WTC11 (cell line): Measurements from ENCODE around the gene HS2ST1.

Experiments
- CTCF ChIP-seq: fragments of 200-600 bp; IDR thresholded peaks from 2 replicates; pipeline ENCODE4 v1.8.0; 2022; ENCODE audit warnings: antibody characterized with exemption
- FOXK1 ChIP-seq: sonication (generic); formaldehyde crosslinking; IDR thresholded peaks from 2 replicates; pipeline ENCODE4 v1.8.0; 2022; ENCODE audit warnings: mild to moderate bottlenecking, moderate library complexity, missing genetic modification reagents
- FOXP1 ChIP-seq: sonication (generic); formaldehyde crosslinking; IDR thresholded peaks from 2 replicates; pipeline ENCODE4 v1.8.0; 2022; ENCODE audit warnings: missing genetic modification reagents, mild to moderate bottlenecking, moderate library complexity, borderline replicate concordance
- GABPB1 ChIP-seq: sonication (generic); formaldehyde crosslinking; IDR thresholded peaks from 2 replicates; pipeline ENCODE4 v1.8.1; 2023; ENCODE audit warnings: mild to moderate bottlenecking, missing genetic modification reagents
- IRF1 ChIP-seq: sonication (generic); formaldehyde crosslinking; IDR thresholded peaks from 2 replicates; pipeline ENCODE4 v1.8.0; 2023; ENCODE audit warnings: missing genetic modification reagents
- KAT7 ChIP-seq: sonication (generic); formaldehyde crosslinking; IDR thresholded peaks from 2 replicates; pipeline ENCODE4 v1.8.1; 2023; ENCODE audit warnings: missing genetic modification reagents, mild to moderate bottlenecking, borderline replicate concordance
- NR2C2 ChIP-seq: sonication (generic); formaldehyde crosslinking; IDR thresholded peaks from 2 replicates; pipeline ENCODE4 v1.8.0; 2022; ENCODE audit warnings: mild to moderate bottlenecking, missing genetic modification reagents
- RELA ChIP-seq: sonication (generic); formaldehyde crosslinking; IDR thresholded peaks from 2 replicates; pipeline ENCODE4 v1.8.1; 2022; ENCODE audit warnings: missing genetic modification reagents, mild to moderate bottlenecking, borderline replicate concordance
- SMAD3 ChIP-seq: sonication (generic); formaldehyde crosslinking; IDR thresholded peaks from 2 replicates; pipeline ENCODE4 v1.8.0; 2022; ENCODE audit warnings: missing genetic modification reagents, mild to moderate bottlenecking, borderline replicate concordance
- TCF7 ChIP-seq: sonication (generic); formaldehyde crosslinking; IDR thresholded peaks from 2 replicates; pipeline ENCODE4 v1.8.0; 2022; ENCODE audit warnings: mild to moderate bottlenecking, low read depth, missing genetic modification reagents, moderate library complexity
- ZNF138 ChIP-seq: sonication (generic); formaldehyde crosslinking; conservative IDR thresholded peaks from 2 replicates; pipeline ENCODE4 v1.8.1; 2022; ENCODE audit warnings: mild to moderate bottlenecking, moderate library complexity, missing genetic modification reagents
- TF ChIP-seq, protein P1 (sequence below): sonication (generic); formaldehyde crosslinking; IDR thresholded peaks from 2 replicates; pipeline ENCODE4 v1.8.1; 2022; ENCODE audit warnings: mild to moderate bottlenecking, missing genetic modification reagents, moderate library complexity, borderline replicate concordance

DNA sequence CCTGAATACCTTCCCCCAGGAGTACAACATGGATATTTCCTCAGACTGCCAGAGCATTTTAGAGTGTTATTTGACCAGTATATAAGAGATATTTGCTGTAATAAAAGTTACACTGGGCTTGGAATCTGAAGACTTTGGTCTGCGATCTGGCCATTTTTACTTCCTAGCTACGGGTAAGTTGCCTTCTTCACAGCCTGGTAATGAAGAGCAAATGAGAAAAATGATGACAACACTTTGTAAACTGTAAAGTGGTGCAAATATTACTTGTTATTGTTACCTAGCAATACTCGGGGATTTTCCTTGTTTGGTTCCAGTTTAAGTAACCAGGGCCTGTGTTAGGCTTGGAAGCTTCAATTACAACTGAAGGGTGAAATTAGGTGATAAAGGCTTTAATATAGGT, 233.4 kb downstream of the HS2ST1 start:
- TF ChIP-seq RELA (no peak), CTCF (no peak), KAT7 (CRISPR knock-in tag) (no peak), FOXP1 (CRISPR knock-in tag) (no peak), NR2C2 (no peak), FOXK1 (CRISPR knock-in tag) (no peak), TCF7 (CRISPR knock-in tag) (no peak), ZNF138 (CRISPR knock-in tag) (no peak), IRF1 (CRISPR knock-in tag) (no peak), GABPB1 (no peak), SMAD3 (CRISPR knock-in tag) (no peak)
- TF ChIP-seq, protein P1, sequence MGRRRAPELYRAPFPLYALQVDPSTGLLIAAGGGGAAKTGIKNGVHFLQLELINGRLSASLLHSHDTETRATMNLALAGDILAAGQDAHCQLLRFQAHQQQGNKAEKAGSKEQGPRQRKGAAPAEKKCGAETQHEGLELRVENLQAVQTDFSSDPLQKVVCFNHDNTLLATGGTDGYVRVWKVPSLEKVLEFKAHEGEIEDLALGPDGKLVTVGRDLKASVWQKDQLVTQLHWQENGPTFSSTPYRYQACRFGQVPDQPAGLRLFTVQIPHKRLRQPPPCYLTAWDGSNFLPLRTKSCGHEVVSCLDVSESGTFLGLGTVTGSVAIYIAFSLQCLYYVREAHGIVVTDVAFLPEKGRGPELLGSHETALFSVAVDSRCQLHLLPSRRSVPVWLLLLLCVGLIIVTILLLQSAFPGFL (CRISPR knock-in tag), result no peak
